Esophagus squamous epithelium (tissue), 5 donors: Measurements from ENCODE around the gene PLEKHH1. TPM values are rescaled to one million over a fixed set of nuclear protein-coding genes. Genes with fewer than 3 reads are reported as not detected.
"Not testable (repeated sequence)": the region's sequence is repeated elsewhere in the genome, so short reads cannot be mapped to it uniquely, and the experiment has no call there.

Source experiments
- DNase-seq: peaks from one replicate; lab custom pipeline; 2025; lab: John Stamatoyannopoulos, UW
- H3K27ac ChIP-seq, 4 donors: fragments of 200-600 bp; sonication (generic); one replicate each; pipeline ENCODE4 v1.5.1; 2016 to 2019; ENCODE audit warnings: mild to moderate bottlenecking in 1 of 4
- H3K27me3 ChIP-seq, 4 donors: fragments of 200-600 bp; sonication (generic); 1 replicate in 3 of 4; 2 replicates in 1 of 4; pipeline versions ENCODE4 v1.5.1 to v1.6.0; 2017 to 2021; ENCODE audit warnings: antibody characterized with exemption in 1 of 4
- H3K36me3 ChIP-seq, 3 donors: fragments of 200-600 bp; sonication (generic); one replicate each; pipeline ENCODE4 v1.5.1; 2016 to 2019
- H3K4me1 ChIP-seq, 3 donors: fragments of 200-600 bp; sonication (generic); one replicate each; pipeline ENCODE4 v1.5.1; 2017 to 2019
- H3K4me3 ChIP-seq, 4 donors: fragments of 200-600 bp; sonication (generic); 1 replicate in 3 of 4; 2 replicates in 1 of 4; pipeline ENCODE4 v1.5.1; 2016 to 2019; ENCODE audit warnings: mild to moderate bottlenecking in 2 of 4, moderate library complexity in 1 of 4
- H3K9me3 ChIP-seq, 3 donors: fragments of 200-600 bp; sonication (generic); one replicate each; pipeline ENCODE4 v1.5.1; 2016 to 2019
- CTCF ChIP-seq, 6 experiments: fragments of 450-650 bp in 4 of 6; fragments of 200-600 bp in 2 of 6; sonication (generic) in 2 of 6; IDR thresholded peaks; one replicate each; pipeline ENCODE4 v1.5.1; 2016 to 2019; ENCODE audit warnings: antibody characterized with exemption in 6 of 6, mild to moderate bottlenecking in 4 of 6, moderate library complexity in 4 of 6
- POLR2A ChIP-seq, 4 donors: fragments of 450-650 bp; IDR thresholded peaks; one replicate each; pipeline ENCODE4 v1.6.1; 2017; ENCODE audit warnings: antibody characterized with exemption in 4 of 4, mild to moderate bottlenecking in 4 of 4, moderate library complexity in 3 of 4
- WGBS, 2 donors: methylation state at CpG; one replicate each; pipeline ENCODE4 v1.1.5; 2018; 5-methylcytosine and 5-hydroxymethylcytosine counted together
- intact Hi-C: fragments of 100-400 bp; cut with DNase I; formaldehyde crosslinking; loops from one replicate; pipeline ENCODE4 v1.15.0; 2022
- total RNA-seq, 4 donors: library from RNA; depleted of rRNA; stranded (reverse); fragments of >200 nt; gene quantifications; one replicate each; pipeline ENCODE4 v1.1.0, GENCODE V29; 2016
- donor health status: DM: yes; HTN: yes; CAD: no.

The PLEKHH1 gene
- total RNA-seq, 4 donors from 2014 or later: 4.1 to 7.9 (median 5.7) TPM

DNA sequence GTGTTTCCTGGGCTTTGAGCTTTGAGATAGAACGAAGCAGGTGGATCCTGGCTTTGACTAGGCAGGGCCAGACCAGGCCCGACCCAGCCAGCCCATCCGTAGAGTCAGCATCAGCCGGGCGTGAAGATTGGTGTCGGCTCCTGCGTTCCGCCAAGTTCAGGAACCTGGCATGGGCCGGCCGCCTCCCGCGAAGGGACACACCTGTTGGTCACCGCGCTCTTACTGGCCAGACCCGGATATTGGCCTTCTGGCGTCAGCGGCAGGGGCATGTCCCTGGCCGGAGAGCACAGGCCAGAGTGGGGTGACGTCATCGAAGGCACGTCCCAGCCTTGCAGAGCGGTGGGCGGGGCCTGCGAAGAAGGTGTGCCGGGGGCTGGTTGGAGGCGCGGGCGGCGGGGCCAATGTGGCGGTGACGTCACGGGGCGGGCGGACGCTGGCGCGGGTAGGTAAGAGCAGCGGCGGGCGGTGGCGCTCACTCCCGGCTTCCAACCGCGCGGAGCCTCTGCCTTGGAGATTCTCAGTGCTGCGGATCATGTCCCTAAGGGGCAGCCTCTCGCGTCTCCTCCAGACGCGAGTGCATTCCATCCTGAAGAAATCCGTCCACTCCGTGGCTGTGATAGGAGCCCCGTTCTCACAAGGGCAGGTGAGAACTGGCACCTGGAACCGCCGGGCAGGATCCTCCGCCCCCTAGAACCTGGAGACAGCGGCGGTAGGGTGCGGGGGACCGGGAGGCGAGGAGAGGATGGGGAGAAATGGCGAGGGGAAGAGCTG is 86.5 kb downstream of the PLEKHH1 start, which contains the start of gene ARG2:
TSS of gene ARG2 (plus strand) at position 475 of the 771 bp plus-strand sequence. CDS start at position 533, 58 bp downstream.
- H3K36me3 ChIP-seq: no peaks in the 10 kb centered on the region
- peak within 1 kb of the TSS; percentile 77 to 88 (median 84) for H3K27ac ChIP-seq
- intact Hi-C loops: loop anchor here (10.0 kb wide), 2 partner anchors 45 to 85 kb away; partner anchors contain the start of gene RDH12
- 0 to 2% methylated on average over 1 to 17 of the region's 62 CpGs for WGBS, 2 donors
- peaks cover 0 to 41% (median 25%) of the 10 kb centered on the region in 3 donors for H3K4me1 ChIP-seq
- H3K4me3 ChIP-seq: peak within 1 kb of the TSS; percentile 50 to 88 (median 63)
- no peaks in the 10 kb centered on the region for H3K9me3 ChIP-seq
- no peaks in the 10 kb centered on the region for H3K27me3 ChIP-seq
- DNase-seq: peak; percentile 83
- TF ChIP-seq POLR2A (IDR thresholded peaks at IDR 0.05) (peak in 2 of 4 donors; percentile 56 to 89), CTCF (IDR thresholded peaks at IDR 0.05) (peak in 1 of 6 experiments; percentile 6)

- peaks cover 0 to 41% (median 25%) of the 10 kb centered on the region in 3 donors for H3K4me1 ChIP-seq
- no peaks in the 10 kb centered on the region for H3K36me3 ChIP-seq
- no peak for DNase-seq
- TF ChIP-seq CTCF (IDR thresholded peaks at IDR 0.05) (no peak), POLR2A (IDR thresholded peaks at IDR 0.05) (no peak)
- intact Hi-C loops: loop anchor here (10.0 kb wide), 1 partner anchor 84 kb away; the partner anchor contains the start of gene RDH12
- WGBS, 2 donors: 2 to 15% methylated on average over 13 to 14 of the region's 19 CpGs
- peak overlapping the region; percentile 77 to 88 (median 84) for H3K27ac ChIP-seq
- H3K4me3 ChIP-seq: peak overlapping the region; percentile 50 to 88 (median 63)
- no peaks in the 10 kb centered on the region for H3K27me3 ChIP-seq
- H3K9me3 ChIP-seq: no peaks in the 10 kb centered on the region
These were observed 87.2 kb downstream of the PLEKHH1 start for GRCh38 chr14:67620217-67620785.

DNA sequence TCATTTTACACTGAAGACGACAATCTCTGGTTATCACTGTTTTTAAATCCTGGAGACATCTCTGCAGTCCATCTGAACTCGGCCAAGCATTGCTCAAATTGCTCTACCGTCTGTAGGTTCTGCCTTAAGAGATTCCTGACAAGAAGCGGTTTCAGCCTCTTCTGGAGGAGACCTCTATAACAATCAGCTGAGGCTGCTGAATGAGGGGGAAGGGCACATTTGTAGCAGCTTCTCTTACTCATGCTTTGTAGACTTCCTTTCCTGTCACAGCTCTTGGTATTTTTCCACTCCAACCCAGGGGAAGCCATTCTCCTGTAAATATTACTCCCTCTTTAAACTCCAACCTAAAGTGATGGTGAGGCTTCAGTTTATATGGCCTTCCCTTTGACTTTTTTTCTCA is 89.6 kb downstream of the PLEKHH1 start:
- no peaks in the 10 kb centered on the region for H3K36me3 ChIP-seq
- intact Hi-C loops: loop anchor here (10.0 kb wide), 1 partner anchor 82 kb away; the partner anchor contains the start of gene RDH12
- TF ChIP-seq POLR2A (IDR thresholded peaks at IDR 0.05): no peak
- TF ChIP-seq CTCF (IDR thresholded peaks at IDR 0.05): no peak
- H3K27ac ChIP-seq: peak overlapping the region; percentile 41 to 71 (median 68)
- H3K4me1 ChIP-seq: peaks cover 0 to 41% (median 25%) of the 10 kb centered on the region in 3 donors
- no peaks in the 10 kb centered on the region for H3K27me3 ChIP-seq
- H3K4me3 ChIP-seq: no peak overlapping the region
- H3K9me3 ChIP-seq: no peaks in the 10 kb centered on the region
- no peak for DNase-seq
- WGBS, 2 donors: 56 to 67% methylated on average over 4 of the region's 4 CpGs

GRCh38 chr14:67623114-67623513 is 90.0 kb downstream of the PLEKHH1 start:
- Histone ChIP-seq H3K4me1 (peaks cover 0 to 41% (median 25%) of the 10 kb centered on the region in 3 donors), H3K27ac (peak overlapping the region; percentile 41 to 71 (median 68)), H3K4me3 (no peak overlapping the region), H3K9me3 (no peaks in the 10 kb centered on the region), H3K36me3 (no peaks in the 10 kb centered on the region), H3K27me3 (no peaks in the 10 kb centered on the region)
- no peak for TF ChIP-seq POLR2A (IDR thresholded peaks at IDR 0.05)
- TF ChIP-seq CTCF (IDR thresholded peaks at IDR 0.05): no peak
- 2 to 12% methylated on average over 2 of the region's 2 CpGs for WGBS, 2 donors
- intact Hi-C loops: loop anchor here (10.0 kb wide), 1 partner anchor 82 kb away; the partner anchor contains the start of gene RDH12
- DNase-seq: no peak

GRCh38 chr14:67626131-67626530 is 93.0 kb downstream of the PLEKHH1 start:
- not testable (repeated sequence) for DNase-seq, H3K27ac ChIP-seq, H3K27me3 ChIP-seq, H3K9me3 ChIP-seq, H3K4me3 ChIP-seq, H3K36me3 ChIP-seq
- intact Hi-C loops: loop anchor here (10.0 kb wide), 1 partner anchor 79 kb away; the partner anchor contains the start of gene RDH12
- 59 to 95% methylated on average over 1 of the region's 1 CpG for WGBS, 2 donors
- H3K4me1 ChIP-seq: peaks cover 0 to 20% (median 12%) of the 10 kb centered on the region in 3 donors
